Measurements from ENCODE around the gene IFI27L2. TPM values are rescaled to one million over a fixed set of nuclear protein-coding genes. Genes with fewer than 3 reads are reported as not detected.

The IFI27L2 gene
- total RNA-seq, 1 experiment from 2014 or later: 12.4 TPM

DNA sequence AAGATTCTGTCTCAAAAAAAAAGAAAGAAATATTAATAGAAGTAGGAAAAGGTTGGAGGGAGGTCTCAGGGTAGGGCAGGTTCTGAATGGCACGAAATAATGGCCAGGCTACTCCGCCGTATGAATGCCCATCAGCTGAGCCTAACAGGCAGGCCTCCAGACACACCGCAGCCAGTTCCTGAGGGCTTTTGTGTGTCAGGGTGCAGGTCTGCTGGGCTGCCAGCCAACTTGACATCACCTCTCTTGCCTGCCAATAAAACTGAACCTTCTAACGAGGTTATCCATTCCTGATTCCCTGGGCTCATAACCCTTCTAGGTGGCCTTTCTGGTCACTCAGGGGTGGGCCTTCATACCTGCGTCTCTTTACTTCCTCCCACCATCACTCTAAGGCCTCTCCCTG lies 15.9 kb downstream of the IFI27L2 start:
- POLR2A ChIA-PET (ENCODE audit: low non-redundant PET): no interaction called here
- H3K4me1 ChIP-seq (ENCODE audit: insufficient read depth, low read length, poor library complexity, severe bottlenecking): no peaks in the 10 kb centered on the region

DNA sequence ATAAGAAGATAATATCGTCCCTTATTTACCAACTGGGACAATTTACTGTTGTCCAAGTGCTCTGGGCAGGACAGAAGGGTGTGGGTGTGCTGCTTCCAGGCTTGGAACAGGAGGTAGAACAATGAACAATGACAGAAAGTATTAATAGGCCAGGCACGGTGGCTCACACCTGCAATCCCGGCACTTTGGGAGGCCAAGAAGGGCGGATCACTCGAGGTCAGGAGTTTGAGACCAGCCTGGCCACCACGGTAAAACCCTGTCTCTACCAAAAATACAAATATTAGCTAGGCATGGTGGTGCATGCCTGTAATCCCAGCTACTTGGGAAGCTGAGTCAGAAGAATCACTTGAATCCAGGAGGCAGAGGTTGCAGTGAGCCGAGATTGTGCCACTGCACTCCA lies 16.3 kb downstream of the IFI27L2 start:
- H3K27me3 ChIP-seq (replicated peaks; ENCODE audit: insufficient read depth, low read depth, low read length, poor library complexity): no peaks in the 10 kb centered on the region
- no peak overlapping the region for H3K27ac ChIP-seq (ENCODE audit: low read depth, low read length, poor library complexity, severe bottlenecking)
- no peaks in the 10 kb centered on the region for H3K9me3 ChIP-seq (ENCODE audit: low read depth, low read length, poor library complexity, severe bottlenecking)
- no TSS peak for BruUV-seq (replicated peaks)
- H3K4me1 ChIP-seq (ENCODE audit: insufficient read depth, low read length, poor library complexity, severe bottlenecking): no peaks in the 10 kb centered on the region
- H3K36me3 ChIP-seq (ENCODE audit: insufficient read depth, low read length, poor library complexity, severe bottlenecking): no peaks in the 10 kb centered on the region
- no peak overlapping the region for H3K4me3 ChIP-seq (ENCODE audit: low read depth, low read length, poor library complexity, severe bottlenecking)
- POLR2A ChIA-PET (ENCODE audit: low non-redundant PET): no interaction called here
- TF ChIP-seq, protein P1, sequence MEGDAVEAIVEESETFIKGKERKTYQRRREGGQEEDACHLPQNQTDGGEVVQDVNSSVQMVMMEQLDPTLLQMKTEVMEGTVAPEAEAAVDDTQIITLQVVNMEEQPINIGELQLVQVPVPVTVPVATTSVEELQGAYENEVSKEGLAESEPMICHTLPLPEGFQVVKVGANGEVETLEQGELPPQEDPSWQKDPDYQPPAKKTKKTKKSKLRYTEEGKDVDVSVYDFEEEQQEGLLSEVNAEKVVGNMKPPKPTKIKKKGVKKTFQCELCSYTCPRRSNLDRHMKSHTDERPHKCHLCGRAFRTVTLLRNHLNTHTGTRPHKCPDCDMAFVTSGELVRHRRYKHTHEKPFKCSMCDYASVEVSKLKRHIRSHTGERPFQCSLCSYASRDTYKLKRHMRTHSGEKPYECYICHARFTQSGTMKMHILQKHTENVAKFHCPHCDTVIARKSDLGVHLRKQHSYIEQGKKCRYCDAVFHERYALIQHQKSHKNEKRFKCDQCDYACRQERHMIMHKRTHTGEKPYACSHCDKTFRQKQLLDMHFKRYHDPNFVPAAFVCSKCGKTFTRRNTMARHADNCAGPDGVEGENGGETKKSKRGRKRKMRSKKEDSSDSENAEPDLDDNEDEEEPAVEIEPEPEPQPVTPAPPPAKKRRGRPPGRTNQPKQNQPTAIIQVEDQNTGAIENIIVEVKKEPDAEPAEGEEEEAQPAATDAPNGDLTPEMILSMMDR (conservative IDR thresholded peaks at IDR 0.05; ENCODE audit: low read depth, low read length): no peak
- no peak for TF ChIP-seq EZH2 (IDR thresholded peaks at IDR 0.05; ENCODE audit: borderline replicate concordance, low read depth, low read length, poor library complexity, severe bottlenecking)
- no peak for DNase-seq (ENCODE audit: low spot score)
- intact Hi-C loops (cut with micrococcal nuclease; ENCODE audit: unreplicated experiment): no loop called here
- CTCF ChIA-PET: interaction anchor here (0.5 kb wide), 1 partner anchor 67 kb away, joined by 3 read pairs; no protein-coding TSS in a partner anchor

More for the DNA sequence above, 15.9 kb downstream of the IFI27L2 start:
- intact Hi-C loops (cut with micrococcal nuclease; ENCODE audit: unreplicated experiment): no loop called here
- H3K27ac ChIP-seq (ENCODE audit: low read depth, low read length, poor library complexity, severe bottlenecking): no peak overlapping the region
- no peak for TF ChIP-seq EZH2 (IDR thresholded peaks at IDR 0.05; ENCODE audit: borderline replicate concordance, low read depth, low read length, poor library complexity, severe bottlenecking)
- TF ChIP-seq, protein P1 (conservative IDR thresholded peaks at IDR 0.05; ENCODE audit: low read depth, low read length): no peak
- CTCF ChIA-PET: interaction anchor here (0.5 kb wide), 1 partner anchor 67 kb away, joined by 3 read pairs; no protein-coding TSS in a partner anchor
- BruUV-seq (replicated peaks): no TSS peak
- no peaks in the 10 kb centered on the region for H3K36me3 ChIP-seq (ENCODE audit: insufficient read depth, low read length, poor library complexity, severe bottlenecking)
- no peak overlapping the region for H3K4me3 ChIP-seq (ENCODE audit: low read depth, low read length, poor library complexity, severe bottlenecking)
- H3K27me3 ChIP-seq (replicated peaks; ENCODE audit: insufficient read depth, low read depth, low read length, poor library complexity): no peaks in the 10 kb centered on the region
- DNase-seq (ENCODE audit: low spot score): no peak
- H3K9me3 ChIP-seq (ENCODE audit: low read depth, low read length, poor library complexity, severe bottlenecking): no peaks in the 10 kb centered on the region

DNA sequence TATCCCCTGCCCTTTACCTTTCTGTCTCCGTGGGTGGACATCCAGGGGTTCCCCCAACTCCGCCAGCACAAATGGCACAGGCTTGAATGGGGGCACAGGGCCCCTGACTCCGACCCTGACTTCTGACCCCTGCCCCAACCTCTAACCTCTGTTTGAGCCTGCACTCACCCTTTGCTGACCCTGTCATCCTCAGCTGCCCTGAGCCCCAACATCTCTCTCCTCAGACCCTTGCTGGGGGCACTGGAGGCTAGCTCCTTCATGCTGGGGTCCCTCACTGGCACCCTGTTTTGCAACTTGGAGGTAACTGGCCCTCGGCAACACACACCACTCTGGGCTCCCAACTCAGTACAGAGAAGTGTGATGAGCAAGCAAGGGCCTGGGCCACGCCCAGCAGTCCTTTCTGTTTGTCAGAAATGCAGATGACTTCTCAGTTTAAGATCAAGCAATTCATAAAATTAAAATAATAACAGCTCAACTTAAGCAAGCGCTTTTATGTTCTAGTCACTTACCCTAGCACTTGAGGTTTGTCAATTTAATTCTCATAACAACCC lies 16.8 kb downstream of the IFI27L2 start:
- Histone ChIP-seq H3K36me3 (ENCODE audit: insufficient read depth, low read length, poor library complexity, severe bottlenecking) (no peaks in the 10 kb centered on the region), H3K4me3 (ENCODE audit: low read depth, low read length, poor library complexity, severe bottlenecking) (no peak overlapping the region), H3K27me3 (replicated peaks; ENCODE audit: insufficient read depth, low read depth, low read length, poor library complexity) (no peaks in the 10 kb centered on the region), H3K9me3 (ENCODE audit: low read depth, low read length, poor library complexity, severe bottlenecking) (no peaks in the 10 kb centered on the region), H3K4me1 (ENCODE audit: insufficient read depth, low read length, poor library complexity, severe bottlenecking) (no peaks in the 10 kb centered on the region), H3K27ac (ENCODE audit: low read depth, low read length, poor library complexity, severe bottlenecking) (no peak overlapping the region)
- TF ChIP-seq, protein P1 (conservative IDR thresholded peaks at IDR 0.05; ENCODE audit: low read depth, low read length): no peak
- no peak for TF ChIP-seq EZH2 (IDR thresholded peaks at IDR 0.05; ENCODE audit: borderline replicate concordance, low read depth, low read length, poor library complexity, severe bottlenecking)
- no TSS peak for BruUV-seq (replicated peaks)
- ChIA-PET POLR2A (ENCODE audit: low non-redundant PET) (no interaction called here), CTCF (no interaction called here)
- intact Hi-C loops (cut with micrococcal nuclease; ENCODE audit: unreplicated experiment): no loop called here
- DNase-seq (ENCODE audit: low spot score): no peak

All from A673 (cell line).